Fibroblast of lung (primary cell): ENCODE measurements around the gene C1QTNF7. TPM values are rescaled to one million over a fixed set of nuclear protein-coding genes. Genes with fewer than 3 reads are reported as not detected.

ENCODE experiments used
- DNase-seq, 2 donors: peaks; one replicate each; pipeline versions ENCODE4 v3.0.0 to v3.0.0-alpha.2; 2010; ENCODE audit warnings: low read depth in 2 of 2
- H2AFZ ChIP-seq: 2 replicates; pipeline ENCODE4 v1.5.1; 2012; ENCODE audit warnings: low read length, control low read depth, inconsistent platforms
- H3K27ac ChIP-seq: 2 replicates; pipeline ENCODE4 v1.5.1; 2011; ENCODE audit warnings: low read length, control low read depth; ENCODE audit not compliant: insufficient read depth
- H3K27me3 ChIP-seq: 2 replicates; pipeline ENCODE4 v1.5.1; 2011; ENCODE audit warnings: mild to moderate bottlenecking, low read length; ENCODE audit not compliant: control insufficient read depth, insufficient read depth
- H3K36me3 ChIP-seq: 2 replicates; pipeline ENCODE4 v1.5.1; 2011; ENCODE audit warnings: low read length; ENCODE audit not compliant: control insufficient read depth, insufficient read depth
- H3K4me1 ChIP-seq: 2 replicates; pipeline ENCODE4 v1.5.1; 2011; ENCODE audit warnings: low read length; ENCODE audit not compliant: control insufficient read depth, insufficient read depth; ENCODE audit errors: extremely low read depth
- H3K4me2 ChIP-seq: 2 replicates; pipeline ENCODE4 v1.5.1; 2011; ENCODE audit warnings: low read length, control low read depth; ENCODE audit not compliant: insufficient read depth; ENCODE audit errors: extremely low read depth
- H3K4me3 ChIP-seq, 4 experiments: fragments of 200-600 bp in 1 of 4; sonication (generic) in 1 of 4; replicated peaks in 1 of 4; 2 replicates each; pipeline ENCODE4 v1.5.1; 2011 to 2016; ENCODE audit warnings: low read length in 4 of 4, low read depth in 3 of 4, mild to moderate bottlenecking in 3 of 4, control low read depth in 2 of 4, inconsistent platforms in 1 of 4, mixed read lengths in 1 of 4; ENCODE audit not compliant: insufficient read depth in 1 of 4; ENCODE audit errors: control extremely low read depth in 1 of 4
- H3K79me2 ChIP-seq: 2 replicates; pipeline ENCODE4 v1.5.1; 2012; ENCODE audit warnings: mild to moderate bottlenecking, low read length, inconsistent platforms; ENCODE audit not compliant: control insufficient read depth, insufficient read depth
- H3K9ac ChIP-seq: 2 replicates; pipeline ENCODE4 v1.5.1; 2011; ENCODE audit warnings: mild to moderate bottlenecking, low read length, control low read depth; ENCODE audit not compliant: insufficient read depth
- H3K9me3 ChIP-seq: 2 replicates; pipeline ENCODE4 v1.5.1; 2012; ENCODE audit warnings: low read depth, low read length; ENCODE audit not compliant: control insufficient read depth, insufficient read depth
- H4K20me1 ChIP-seq: 2 replicates; pipeline ENCODE4 v1.5.1; 2011; ENCODE audit warnings: low read length; ENCODE audit not compliant: control insufficient read depth, insufficient read depth; ENCODE audit errors: extremely low read depth
- CTCF ChIP-seq, 2 donors: IDR thresholded peaks in 1 of 2; conservative IDR thresholded peaks in 1 of 2; 1 replicate in 1 of 2; 2 replicates in 1 of 2; pipeline ENCODE4 v1.5.1; 2011 to 2012; ENCODE audit warnings: low read length in 2 of 2, control low read depth in 1 of 2, inconsistent platforms in 1 of 2, low read depth in 1 of 2, mild to moderate bottlenecking in 1 of 2
- EZH2 ChIP-seq: IDR thresholded peaks from 2 replicates; pipeline ENCODE4 v1.5.1; 2012; ENCODE audit warnings: low read length, control low read depth, mild to moderate bottlenecking; ENCODE audit errors: missing control alignments
- polyA plus RNA-seq, 2 donors: library from polyadenylated mRNA; depleted of rRNA in 1 of 2; stranded (reverse) in 1 of 2; unstranded in 1 of 2; fragments of >200 nt; gene quantifications; 2 replicates each; pipeline ENCODE4 v1.2.1, GENCODE V29; 2011 to 2012; ENCODE audit warnings: missing spikeins in 1 of 2
- total RNA-seq: library from RNA; depleted of rRNA; stranded (reverse); fragments of >200 nt; gene quantifications from 2 replicates; pipeline ENCODE4 v1.2.1, GENCODE V29; 2014

The C1QTNF7 gene
- total and polyA plus RNA-seq, 2 donors (not counting 1 experiment from before 2014, with no cell fraction given): 3.0 to 4.9 TPM

- no peak for TF ChIP-seq EZH2
- no peak for TF ChIP-seq CTCF (conservative IDR thresholded peaks at IDR 0.05 in 1 of 2, IDR thresholded peaks at IDR 0.05 in 1 of 2; ENCODE audit: low read depth in 1 of 2, low read length in 2 of 2)
- Histone ChIP-seq H3K79me2 (peaks cover 2% of the 10 kb centered on the region), H3K27ac (no peak overlapping the region), H3K27me3 (no peaks in the 10 kb centered on the region), H4K20me1 (no peaks in the 10 kb centered on the region), H2AFZ (no peak overlapping the region), H3K9ac (no peak overlapping the region), H3K4me1 (peaks cover 4% of the 10 kb centered on the region), H3K36me3 (no peaks in the 10 kb centered on the region), H3K4me2 (no peak overlapping the region), H3K4me3 (no peak overlapping the region), H3K9me3 (no peaks in the 10 kb centered on the region)
- DNase-seq: no peak
These were observed 54.3 kb downstream of the C1QTNF7 start for GRCh38 chr4:15481961-15482745.

- TF ChIP-seq CTCF (conservative IDR thresholded peaks at IDR 0.05 in 1 of 2, IDR thresholded peaks at IDR 0.05 in 1 of 2; ENCODE audit: low read depth in 1 of 2, low read length in 2 of 2) (no peak), EZH2 (no peak)
- no peak overlapping the region for H3K9ac ChIP-seq
- H2AFZ ChIP-seq: no peak overlapping the region
- DNase-seq: no peak
- peaks cover 2% of the 10 kb centered on the region for H3K79me2 ChIP-seq
- no peaks in the 10 kb centered on the region for H3K36me3 ChIP-seq
- no peak overlapping the region for H3K4me3 ChIP-seq
- no peaks in the 10 kb centered on the region for H3K27me3 ChIP-seq
- H3K27ac ChIP-seq: no peak overlapping the region
- H3K9me3 ChIP-seq: no peaks in the 10 kb centered on the region
- no peaks in the 10 kb centered on the region for H4K20me1 ChIP-seq
- H3K4me1 ChIP-seq: peaks cover 4% of the 10 kb centered on the region
- H3K4me2 ChIP-seq: no peak overlapping the region
These were observed 55.0 kb downstream of the C1QTNF7 start for GRCh38 chr4:15482842-15483241.

- Histone ChIP-seq H3K36me3 (no peaks in the 10 kb centered on the region), H3K27ac (peak overlapping the region; percentile 51), H3K79me2 (no peaks in the 10 kb centered on the region), H3K4me2 (no peak overlapping the region), H2AFZ (no peak overlapping the region), H3K9me3 (no peaks in the 10 kb centered on the region), H4K20me1 (no peaks in the 10 kb centered on the region), H3K9ac (no peak overlapping the region), H3K4me3 (no peak overlapping the region), H3K4me1 (peaks cover 9% of the 10 kb centered on the region), H3K27me3 (no peaks in the 10 kb centered on the region)
- DNase-seq: peak in 1 of 2 donors; percentile 66
- TF ChIP-seq EZH2 (no peak), CTCF (conservative IDR thresholded peaks at IDR 0.05 in 1 of 2, IDR thresholded peaks at IDR 0.05 in 1 of 2; ENCODE audit: low read depth in 1 of 2, low read length in 2 of 2) (no peak)
These were observed 60.3 kb downstream of the C1QTNF7 start for GRCh38 chr4:15488136-15488535.
